DMS153 (cell line): ENCODE measurements around the gene GDPGP1.
"Not testable (repeated sequence)": the region's sequence is repeated elsewhere in the genome, so short reads cannot be mapped to it uniquely, and the experiment has no call there.

Experiments used
- DNase-seq: peaks from one replicate; lab custom pipeline; 2025; lab: John Stamatoyannopoulos, UW

GDPGP1 gene

DNA sequence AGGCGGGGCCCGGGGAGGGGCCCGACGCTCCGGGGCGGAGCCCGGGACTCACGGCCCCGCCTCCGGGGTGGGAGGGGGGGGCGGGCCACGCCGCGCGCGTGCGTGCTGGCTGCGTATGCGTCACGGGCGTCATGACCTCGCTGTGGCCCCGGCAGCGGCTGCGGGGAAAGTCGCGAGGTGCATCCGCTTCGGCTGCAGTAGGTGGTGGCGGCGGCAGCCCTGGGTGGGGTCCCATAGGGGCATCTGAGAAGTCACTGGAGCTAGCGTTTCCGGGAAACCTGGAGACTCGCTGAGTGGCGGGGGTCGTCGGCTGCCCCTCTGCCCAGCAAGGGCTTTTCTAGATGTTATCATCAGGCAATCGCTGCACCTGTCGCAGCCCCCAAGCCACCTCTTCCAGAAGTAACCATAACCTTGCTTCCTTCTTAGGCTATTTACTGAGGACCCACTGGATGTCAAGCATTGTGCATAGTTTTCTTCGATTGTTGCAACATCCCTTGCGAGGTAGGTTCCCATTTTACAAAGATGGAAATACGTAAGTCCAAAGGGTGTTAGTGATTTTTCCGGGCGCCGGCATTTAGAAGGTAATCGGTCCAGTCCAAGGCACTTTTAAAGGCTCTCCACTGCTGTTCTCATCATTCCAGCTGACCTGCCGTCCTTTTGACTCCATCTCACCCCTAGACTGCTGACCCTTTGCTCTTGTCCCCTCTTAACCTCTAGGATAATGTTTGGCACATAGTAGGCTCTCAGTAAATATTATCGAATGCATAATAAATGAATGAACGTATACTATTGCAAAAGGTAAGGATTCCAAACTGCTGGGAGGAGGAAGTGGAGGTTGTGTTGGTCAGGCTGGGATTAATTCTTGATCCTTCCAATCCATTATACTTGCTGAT lies at the start of gene GDPGP1:
Gene GDPGP1 (plus strand): TSS at position 114 of the 893 bp plus-strand sequence. CDS start 6,700 bp downstream, outside the sequence.
- no peak for DNase-seq

GRCh38 chr15:90184786-90185704 lies 49.0 kb upstream of the GDPGP1 start:
- peak; percentile 54 for DNase-seq

- no peak for DNase-seq
Observed at GRCh38 chr15:90187257-90187868, 46.6 kb upstream of the GDPGP1 start.

GRCh38 chr15:90188065-90188464 lies 45.9 kb upstream of the GDPGP1 start:
- DNase-seq: not testable (repeated sequence)

- no peak for DNase-seq
Observed at GRCh38 chr15:90188914-90189748, 44.9 kb upstream of the GDPGP1 start.

- no peak for DNase-seq
Observed at GRCh38 chr15:90189781-90190467, 44.1 kb upstream of the GDPGP1 start.

DNA sequence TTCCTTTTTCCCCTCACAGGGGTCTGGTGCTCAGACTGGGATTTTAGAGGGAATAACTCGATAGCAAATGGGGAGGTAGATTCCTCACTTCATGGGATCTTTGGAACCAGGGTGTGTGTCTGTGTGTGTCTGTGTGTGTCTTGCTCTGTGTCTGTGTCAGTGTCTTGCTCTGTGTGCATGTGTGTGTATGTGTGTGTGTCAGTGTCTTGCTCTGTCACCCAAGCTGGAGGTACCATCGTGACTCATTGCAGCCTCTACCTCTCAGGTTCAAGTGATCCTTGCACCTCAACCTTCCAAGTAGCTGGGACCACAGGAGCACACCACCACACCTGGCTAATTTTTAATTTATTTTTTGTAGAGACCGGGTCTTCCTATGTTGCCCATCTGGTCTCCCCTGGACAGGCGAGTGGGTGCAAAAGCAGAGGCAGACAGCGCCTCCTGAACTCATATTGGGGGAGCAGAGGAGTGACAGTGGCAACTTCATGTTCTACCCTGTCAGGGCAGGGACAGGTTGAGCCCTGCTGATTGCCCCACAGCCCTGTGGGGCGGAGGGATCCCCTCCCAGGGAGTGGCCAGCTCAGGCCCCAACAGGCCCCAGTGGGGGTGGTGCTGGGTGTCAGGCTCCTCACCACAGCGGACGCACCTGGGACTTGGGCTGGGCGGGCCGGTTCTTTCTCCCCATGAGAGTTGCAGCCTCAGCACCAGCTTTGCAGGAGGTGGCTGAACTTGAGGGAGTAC lies 43.2 kb upstream of the GDPGP1 start:
- no peak for DNase-seq

GRCh38 chr15:90191344-90191687 lies 42.7 kb upstream of the GDPGP1 start:
- DNase-seq: no peak

- peak; percentile 84 for DNase-seq
Observed at GRCh38 chr15:90191794-90192509, 42.1 kb upstream of the GDPGP1 start.

GRCh38 chr15:90192961-90193786 lies 40.8 kb upstream of the GDPGP1 start:
- DNase-seq: no peak

GRCh38 chr15:90194655-90195054 lies 39.4 kb upstream of the GDPGP1 start:
- DNase-seq: no peak

GRCh38 chr15:90200534-90201129 lies 33.4 kb upstream of the GDPGP1 start:
- no peak for DNase-seq

DNA sequence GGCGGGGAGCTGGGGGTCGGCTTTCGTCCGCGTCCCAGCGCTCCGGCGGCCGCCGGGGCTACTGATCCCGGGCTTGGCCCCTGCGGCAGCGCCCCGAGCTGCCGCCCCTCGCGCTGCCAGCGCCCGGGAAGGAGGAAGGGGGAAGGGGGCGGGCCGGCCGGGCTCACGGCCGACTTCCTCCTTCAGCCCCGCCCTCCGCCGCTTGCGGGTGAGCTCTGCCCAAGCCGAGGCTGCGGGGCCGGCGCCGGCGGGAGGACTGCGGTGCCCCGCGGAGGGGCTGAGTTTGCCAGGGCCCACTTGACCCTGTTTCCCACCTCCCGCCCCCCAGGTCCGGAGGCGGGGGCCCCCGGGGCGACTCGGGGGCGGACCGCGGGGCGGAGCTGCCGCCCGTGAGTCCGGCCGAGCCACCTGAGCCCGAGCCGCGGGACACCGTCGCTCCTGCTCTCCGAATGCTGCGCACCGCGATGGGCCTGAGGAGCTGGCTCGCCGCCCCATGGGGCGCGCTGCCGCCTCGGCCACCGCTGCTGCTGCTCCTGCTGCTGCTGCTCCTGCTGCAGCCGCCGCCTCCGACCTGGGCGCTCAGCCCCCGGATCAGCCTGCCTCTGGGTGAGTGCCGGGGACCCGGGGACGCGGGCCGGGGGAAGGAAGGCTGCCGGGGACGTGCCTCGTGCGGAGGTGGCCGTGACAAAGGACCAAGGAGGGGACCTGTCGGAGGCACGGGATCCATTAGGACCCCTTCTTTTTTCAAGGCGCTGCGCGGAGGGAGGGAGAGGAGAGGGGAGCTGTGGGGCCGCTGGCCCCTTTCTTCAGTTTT lies 32.7 kb upstream of the GDPGP1 start, which contains the start of gene SEMA4B:
Gene SEMA4B (plus strand): TSS at position 201 of the 814 bp plus-strand sequence. CDS start 249 bp downstream, at position 450.
- no peak for DNase-seq

DNA sequence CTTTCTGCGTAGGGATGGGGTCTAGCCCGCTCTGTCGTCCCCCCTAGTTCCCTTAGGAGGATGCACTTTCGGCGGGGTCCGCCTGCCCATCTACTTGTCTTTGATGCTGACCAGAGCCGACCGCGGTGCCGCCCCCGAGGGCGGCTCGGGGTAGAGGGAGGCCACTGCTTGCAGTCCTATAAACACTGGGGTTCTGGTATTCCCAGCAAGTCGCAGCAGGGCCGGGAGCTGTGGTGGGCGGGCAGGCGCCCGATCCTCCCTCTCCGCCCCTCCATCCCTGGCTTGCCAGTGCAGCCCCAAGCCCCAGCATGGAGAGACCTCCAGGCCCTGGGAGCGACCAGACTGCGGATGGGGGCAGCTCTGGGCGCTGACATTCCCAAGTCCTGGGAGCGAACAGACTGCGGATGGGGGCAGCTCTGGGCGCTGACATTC lies 32.0 kb upstream of the GDPGP1 start:
- no peak for DNase-seq

GRCh38 chr15:90202929-90203328 lies 31.1 kb upstream of the GDPGP1 start:
- DNase-seq: no peak

GRCh38 chr15:90203473-90203872 lies 30.5 kb upstream of the GDPGP1 start:
- no peak for DNase-seq

- DNase-seq: peak; percentile 49
Observed at GRCh38 chr15:90203922-90204321, 30.1 kb upstream of the GDPGP1 start.
